Mucosa of descending colon (tissue), 3 donors: ENCODE results near the gene SH3BP1. TPM values are rescaled to one million over a fixed set of nuclear protein-coding genes. Genes with fewer than 3 reads are reported as not detected.
A peak's percentile ranks its signal among the peaks of the same experiment; 100 is the strongest.

ENCODE experiments used
- ATAC-seq: fragments of 200-7000 bp; cut with Tn5 transposase; one replicate; pipeline ENCODE4 v1.9.1; 2020; ENCODE audit warnings: mild to moderate bottlenecking, moderate library complexity
- DNase-seq, 3 donors: peaks; one replicate each; pipeline ENCODE4 v3.0.0-alpha.2; 2020
- H3K36me3 ChIP-seq: fragments of 200-600 bp; one replicate; pipeline ENCODE4 v1.8.0; 2021; ENCODE audit warnings: low read depth, mild to moderate bottlenecking
- H3K4me1 ChIP-seq: fragments of 200-600 bp; one replicate; pipeline ENCODE4 v1.8.0; 2021; ENCODE audit warnings: low read depth, mild to moderate bottlenecking
- H3K4me3 ChIP-seq: fragments of 200-600 bp; one replicate; pipeline ENCODE4 v1.8.0; 2021; ENCODE audit warnings: mild to moderate bottlenecking
- H3K9me3 ChIP-seq: fragments of 200-600 bp; one replicate; pipeline ENCODE4 v1.8.0; 2021; ENCODE audit warnings: mild to moderate bottlenecking
- intact Hi-C, 2 donors: fragments of 100-400 bp; cut with DNase I in 1 of 2; cut with micrococcal nuclease in 1 of 2; formaldehyde crosslinking; loops; one replicate each; pipeline versions ENCODE4 v1.11.0 to v1.11.1; 2022; cut with DNase I, micrococcal nuclease
- total RNA-seq, 3 donors: library from RNA; stranded (reverse); fragmentation: NEBNext Ultra II Directional in 2 of 3; extraction: Animal tissue kit (Norgen Biotek cat#: 25700) in 2 of 3; gene quantifications; one replicate each; pipeline versions ENCODE4 v1.2.1 to v1.2.4, GENCODE V29; 2021 to 2023
- TF ChIP-seq, protein P1 (sequence below): fragments of 200-600 bp; IDR thresholded peaks from one replicate; pipeline ENCODE4 v1.8.0; 2022; ENCODE audit warnings: antibody characterized with exemption, mild to moderate bottlenecking
- donor health status: DM: no; HTN: no; CAD: no; lungs with moderate emphysema.
- donor health status: DM: no; HTN: no; CAD: no.
- donor health status: DM: no; HTN: yes; CAD: no.

The SH3BP1 gene
- total RNA-seq, 3 donors from 2014 or later, result 48.8 to 98.2 (median 96.6) TPM

- DNase-seq, result peak in 2 of 3 donors; percentile 55 to 73
- H3K36me3 ChIP-seq, result no peaks in the 10 kb centered on the region
- no peaks in the 10 kb centered on the region for H3K9me3 ChIP-seq
- peaks cover 60% of the 10 kb centered on the region for H3K4me1 ChIP-seq
- intact Hi-C loops, result loop anchor here (5.0 to 10.0 kb wide), 3 partner anchors 41 to 154 kb away; partner anchors contain the start of gene NOL12 (in 1 of the 2)
- ATAC-seq, result peak; percentile 23
- H3K4me3 ChIP-seq, result peak overlapping the region; percentile 65
- TF ChIP-seq, protein P1, sequence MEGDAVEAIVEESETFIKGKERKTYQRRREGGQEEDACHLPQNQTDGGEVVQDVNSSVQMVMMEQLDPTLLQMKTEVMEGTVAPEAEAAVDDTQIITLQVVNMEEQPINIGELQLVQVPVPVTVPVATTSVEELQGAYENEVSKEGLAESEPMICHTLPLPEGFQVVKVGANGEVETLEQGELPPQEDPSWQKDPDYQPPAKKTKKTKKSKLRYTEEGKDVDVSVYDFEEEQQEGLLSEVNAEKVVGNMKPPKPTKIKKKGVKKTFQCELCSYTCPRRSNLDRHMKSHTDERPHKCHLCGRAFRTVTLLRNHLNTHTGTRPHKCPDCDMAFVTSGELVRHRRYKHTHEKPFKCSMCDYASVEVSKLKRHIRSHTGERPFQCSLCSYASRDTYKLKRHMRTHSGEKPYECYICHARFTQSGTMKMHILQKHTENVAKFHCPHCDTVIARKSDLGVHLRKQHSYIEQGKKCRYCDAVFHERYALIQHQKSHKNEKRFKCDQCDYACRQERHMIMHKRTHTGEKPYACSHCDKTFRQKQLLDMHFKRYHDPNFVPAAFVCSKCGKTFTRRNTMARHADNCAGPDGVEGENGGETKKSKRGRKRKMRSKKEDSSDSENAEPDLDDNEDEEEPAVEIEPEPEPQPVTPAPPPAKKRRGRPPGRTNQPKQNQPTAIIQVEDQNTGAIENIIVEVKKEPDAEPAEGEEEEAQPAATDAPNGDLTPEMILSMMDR, result no peak
These were observed 1.4 kb downstream of the SH3BP1 start for GRCh38 chr22:37640591-37641560.

- peak in 1 of 3 donors; percentile 81 for DNase-seq
- Histone ChIP-seq H3K9me3 (no peaks in the 10 kb centered on the region), H3K36me3 (no peaks in the 10 kb centered on the region), H3K4me3 (no peak overlapping the region), H3K4me1 (peaks cover 54% of the 10 kb centered on the region)
- intact Hi-C loops, result loop anchor here (5.0 to 10.0 kb wide), 3 partner anchors 41 to 153 kb away; partner anchors contain the start of gene NOL12 (in 1 of the 2)
- TF ChIP-seq, protein P1, result no peak
- ATAC-seq, result peak; percentile 60
These were observed 2.1 kb downstream of the SH3BP1 start for GRCh38 chr22:37641561-37641949.

GRCh38 chr22:37643225-37643847 is 3.9 kb downstream of the SH3BP1 start:
- no peak overlapping the region for H3K4me3 ChIP-seq
- peak; percentile 89 to 96 (median 95) for DNase-seq
- H3K9me3 ChIP-seq, result no peaks in the 10 kb centered on the region
- intact Hi-C loops, result loop anchor here (5.0 to 10.0 kb wide), 3 partner anchors 39 to 151 kb away; partner anchors contain the start of gene NOL12 (in 1 of the 2)
- TF ChIP-seq, protein P1, result peak; percentile 92
- peak; percentile 51 for ATAC-seq
- H3K36me3 ChIP-seq, result no peaks in the 10 kb centered on the region
- peaks cover 37% of the 10 kb centered on the region for H3K4me1 ChIP-seq

GRCh38 chr22:37647317-37647716 is 7.8 kb downstream of the SH3BP1 start:
- Histone ChIP-seq H3K4me3 (no peak overlapping the region), H3K9me3 (no peaks in the 10 kb centered on the region), H3K36me3 (no peaks in the 10 kb centered on the region), H3K4me1 (peaks cover 14% of the 10 kb centered on the region)
- intact Hi-C loops, result loop anchor here in 1 of 2 donors (10.0 kb wide), 1 partner anchor 147 kb away; no protein-coding TSS in a partner anchor
- TF ChIP-seq, protein P1, result no peak
- ATAC-seq (peak; percentile 6), DNase-seq (no peak)

GRCh38 chr22:37647928-37648327 is 8.5 kb downstream of the SH3BP1 start:
- intact Hi-C loops, result loop anchor here in 1 of 2 donors (10.0 kb wide), 1 partner anchor 147 kb away; no protein-coding TSS in a partner anchor
- TF ChIP-seq, protein P1, result no peak
- Histone ChIP-seq H3K36me3 (peaks cover under 1% of the 10 kb centered on the region), H3K9me3 (no peaks in the 10 kb centered on the region), H3K4me1 (peaks cover 9% of the 10 kb centered on the region), H3K4me3 (no peak overlapping the region)
- ATAC-seq (peak; percentile 78), DNase-seq (peak in 2 of 3 donors; percentile 57 to 67)
